Measurements from ENCODE around the gene MGAT3.

The MGAT3 gene

DNA sequence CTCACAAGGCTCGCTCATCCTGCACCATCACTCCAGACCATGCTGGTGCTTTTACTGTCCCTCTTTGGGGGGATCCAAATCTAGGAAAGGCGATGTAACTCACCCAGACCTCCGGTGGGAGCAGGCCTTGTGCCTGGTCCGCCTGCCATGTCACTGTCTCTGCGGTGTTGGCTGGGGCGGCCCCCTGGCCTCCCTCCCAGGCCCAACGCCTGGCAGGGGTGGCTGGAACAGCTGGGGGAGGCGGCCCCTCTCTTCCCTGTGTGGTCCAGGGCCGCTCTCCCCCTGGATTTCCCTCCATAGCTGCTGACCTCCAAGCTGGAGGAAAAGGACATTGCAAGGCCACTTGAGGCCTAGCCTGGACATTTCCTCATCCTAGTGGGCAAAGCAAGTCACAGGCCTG, 11.1 kb upstream of the MGAT3 start:
- no peak for TF ChIP-seq EZH2phosphoT487 (IDR thresholded peaks at IDR 0.05; ENCODE audit: borderline replicate concordance)
- TF ChIP-seq, protein P1, sequence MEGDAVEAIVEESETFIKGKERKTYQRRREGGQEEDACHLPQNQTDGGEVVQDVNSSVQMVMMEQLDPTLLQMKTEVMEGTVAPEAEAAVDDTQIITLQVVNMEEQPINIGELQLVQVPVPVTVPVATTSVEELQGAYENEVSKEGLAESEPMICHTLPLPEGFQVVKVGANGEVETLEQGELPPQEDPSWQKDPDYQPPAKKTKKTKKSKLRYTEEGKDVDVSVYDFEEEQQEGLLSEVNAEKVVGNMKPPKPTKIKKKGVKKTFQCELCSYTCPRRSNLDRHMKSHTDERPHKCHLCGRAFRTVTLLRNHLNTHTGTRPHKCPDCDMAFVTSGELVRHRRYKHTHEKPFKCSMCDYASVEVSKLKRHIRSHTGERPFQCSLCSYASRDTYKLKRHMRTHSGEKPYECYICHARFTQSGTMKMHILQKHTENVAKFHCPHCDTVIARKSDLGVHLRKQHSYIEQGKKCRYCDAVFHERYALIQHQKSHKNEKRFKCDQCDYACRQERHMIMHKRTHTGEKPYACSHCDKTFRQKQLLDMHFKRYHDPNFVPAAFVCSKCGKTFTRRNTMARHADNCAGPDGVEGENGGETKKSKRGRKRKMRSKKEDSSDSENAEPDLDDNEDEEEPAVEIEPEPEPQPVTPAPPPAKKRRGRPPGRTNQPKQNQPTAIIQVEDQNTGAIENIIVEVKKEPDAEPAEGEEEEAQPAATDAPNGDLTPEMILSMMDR (conservative IDR thresholded peaks at IDR 0.05; ENCODE audit: low read length) = no peak
- Histone ChIP-seq H4K20me1 (ENCODE audit: insufficient read depth, low read length, poor library complexity, severe bottlenecking) (no peaks in the 10 kb centered on the region), H3K4me3 (ENCODE audit: low read length, poor library complexity, severe bottlenecking) (no peak overlapping the region), H3K9ac (ENCODE audit: low read depth, low read length, poor library complexity, severe bottlenecking) (peak overlapping the region; percentile 92), H3K4me1 (ENCODE audit: insufficient read depth, low read length, poor library complexity, severe bottlenecking) (peaks cover 66% of the 10 kb centered on the region), H3K4me2 (ENCODE audit: low read depth, low read length, poor library complexity, severe bottlenecking) (peak overlapping the region; percentile 76), H3F3A (ENCODE audit: low read depth) (peaks cover 15% of the 10 kb centered on the region; the same call in 1 of the 2 replicates), H3K79me2 (ENCODE audit: insufficient read depth, low read length) (peaks cover 30% of the 10 kb centered on the region), H2AFZ (ENCODE audit: low read length) (no peak overlapping the region), H3K27me3 (ENCODE audit: insufficient read depth, low read length, poor library complexity, severe bottlenecking) (no peaks in the 10 kb centered on the region), H3K9me3 (ENCODE audit: insufficient read depth, low read depth, low read length) (no peaks in the 10 kb centered on the region), H3K9me2 (replicated peaks; ENCODE audit: low read depth, low read length) (no peaks in the 10 kb centered on the region), H3K36me3 (ENCODE audit: insufficient read depth, low read length) (no peaks in the 10 kb centered on the region)

DNA sequence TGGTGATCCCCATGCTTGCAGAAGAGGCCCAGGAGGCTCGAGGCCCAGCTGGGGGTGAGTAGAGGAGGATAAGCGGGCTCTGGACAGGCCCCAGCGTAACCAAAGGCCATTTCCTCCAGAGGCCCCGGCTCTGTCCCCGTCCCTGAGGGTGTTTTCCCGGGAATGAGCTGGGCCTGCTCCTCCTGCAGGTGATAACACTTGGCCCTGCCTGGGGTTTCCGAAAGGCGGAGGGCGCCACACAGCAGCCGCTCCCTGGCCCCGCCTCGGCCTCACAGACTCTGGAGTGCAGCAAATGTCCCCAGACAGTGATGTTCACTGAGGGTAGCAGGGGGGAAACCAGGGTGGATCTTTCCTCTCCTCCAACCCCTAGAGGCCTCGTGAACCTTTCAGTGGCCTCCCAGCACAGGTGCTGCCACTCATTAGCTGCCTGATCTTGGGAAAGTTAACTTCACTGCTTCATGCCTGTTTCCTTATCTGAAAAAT, 10.5 kb upstream of the MGAT3 start:
- Histone ChIP-seq H3K36me3 (ENCODE audit: insufficient read depth, low read length) (no peaks in the 10 kb centered on the region), H4K20me1 (ENCODE audit: insufficient read depth, low read length, poor library complexity, severe bottlenecking) (no peaks in the 10 kb centered on the region), H3K9me3 (ENCODE audit: insufficient read depth, low read depth, low read length) (no peaks in the 10 kb centered on the region), H3F3A (ENCODE audit: low read depth) (peaks cover 15% of the 10 kb centered on the region; the same call in 1 of the 2 replicates), H3K4me1 (ENCODE audit: insufficient read depth, low read length, poor library complexity, severe bottlenecking) (peaks cover 71% of the 10 kb centered on the region), H3K9ac (ENCODE audit: low read depth, low read length, poor library complexity, severe bottlenecking) (peak overlapping the region; percentile 92), H3K79me2 (ENCODE audit: insufficient read depth, low read length) (peaks cover 36% of the 10 kb centered on the region), H3K9me2 (replicated peaks; ENCODE audit: low read depth, low read length) (no peaks in the 10 kb centered on the region), H3K27me3 (ENCODE audit: insufficient read depth, low read length, poor library complexity, severe bottlenecking) (no peaks in the 10 kb centered on the region), H3K4me3 (ENCODE audit: low read length, poor library complexity, severe bottlenecking) (peak overlapping the region; percentile 65), H3K4me2 (ENCODE audit: low read depth, low read length, poor library complexity, severe bottlenecking) (peak overlapping the region; percentile 76), H2AFZ (ENCODE audit: low read length) (no peak overlapping the region)
- no peak for TF ChIP-seq EZH2phosphoT487 (IDR thresholded peaks at IDR 0.05; ENCODE audit: borderline replicate concordance)
- TF ChIP-seq, protein P1 (conservative IDR thresholded peaks at IDR 0.05; ENCODE audit: low read length) = no peak

DNA sequence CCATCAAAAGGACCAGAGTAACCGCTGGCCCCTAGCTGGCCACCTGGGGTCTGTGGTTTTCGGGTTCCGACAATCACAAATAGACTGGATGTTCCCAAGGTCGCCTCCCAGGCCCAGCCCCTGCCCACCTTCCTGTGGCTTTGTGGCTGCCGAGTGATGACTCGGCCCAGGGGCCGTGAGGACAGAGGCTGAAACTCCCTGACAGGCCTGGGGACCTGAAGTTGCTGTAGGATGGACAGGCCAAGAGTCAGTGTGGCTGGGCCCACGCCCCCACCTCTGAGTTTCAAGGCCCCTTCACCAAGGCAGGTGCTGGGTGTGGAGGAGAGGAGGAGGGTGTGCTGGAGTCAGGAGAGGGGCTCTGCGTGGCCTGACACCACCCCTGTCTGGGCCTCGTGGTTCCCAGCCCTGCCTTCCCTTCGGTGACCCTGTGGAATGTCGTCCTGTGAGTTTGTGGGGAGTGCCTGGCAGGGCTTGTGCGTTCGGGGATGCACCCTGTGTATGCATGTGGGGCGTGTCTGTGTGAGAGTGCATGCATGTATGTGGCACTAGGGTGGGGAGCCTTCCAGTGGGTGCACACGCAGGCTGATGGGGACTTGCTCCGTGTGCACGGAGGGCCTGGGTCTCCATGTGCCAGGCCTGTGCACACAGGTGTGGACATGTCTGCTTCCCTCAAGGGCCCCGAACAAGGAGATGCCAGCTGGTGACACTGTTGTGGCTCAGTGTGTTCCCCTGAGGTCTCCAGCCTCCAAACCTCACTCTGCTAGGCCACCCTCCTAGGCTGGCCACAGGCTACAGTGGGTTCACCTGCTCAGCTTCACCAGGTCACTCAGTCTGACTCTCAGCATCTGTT, 8.4 kb upstream of the MGAT3 start:
- H3F3A ChIP-seq (ENCODE audit: low read depth) = peaks cover 15% of the 10 kb centered on the region; the same call in 1 of the 2 replicates
- H3K79me2 ChIP-seq (ENCODE audit: insufficient read depth, low read length) = peaks cover 47% of the 10 kb centered on the region
- H3K4me2 ChIP-seq (ENCODE audit: low read depth, low read length, poor library complexity, severe bottlenecking) = peak overlapping the region; percentile 76
- H3K4me3 ChIP-seq (ENCODE audit: low read length, poor library complexity, severe bottlenecking) = peak overlapping the region; percentile 65
- H3K9ac ChIP-seq (ENCODE audit: low read depth, low read length, poor library complexity, severe bottlenecking) = peak overlapping the region; percentile 92
- no peaks in the 10 kb centered on the region for H3K9me3 ChIP-seq (ENCODE audit: insufficient read depth, low read depth, low read length)
- no peaks in the 10 kb centered on the region for H3K27me3 ChIP-seq (ENCODE audit: insufficient read depth, low read length, poor library complexity, severe bottlenecking)
- no peaks in the 10 kb centered on the region for H3K9me2 ChIP-seq (replicated peaks; ENCODE audit: low read depth, low read length)
- no peak overlapping the region for H2AFZ ChIP-seq (ENCODE audit: low read length)
- H3K4me1 ChIP-seq (ENCODE audit: insufficient read depth, low read length, poor library complexity, severe bottlenecking) = peaks cover 82% of the 10 kb centered on the region
- TF ChIP-seq, protein P1 (conservative IDR thresholded peaks at IDR 0.05; ENCODE audit: low read length) = no peak
- TF ChIP-seq EZH2phosphoT487 (IDR thresholded peaks at IDR 0.05; ENCODE audit: borderline replicate concordance) = no peak
- no peaks in the 10 kb centered on the region for H4K20me1 ChIP-seq (ENCODE audit: insufficient read depth, low read length, poor library complexity, severe bottlenecking)
- no peaks in the 10 kb centered on the region for H3K36me3 ChIP-seq (ENCODE audit: insufficient read depth, low read length)
